AG04449 (cell line): ENCODE data around the gene ARFGAP1.

Experiments used
- CTCF ChIA-PET: fragments of 350-600 bp; formaldehyde crosslinking; extraction: SDS; loops from one replicate; lab custom pipeline; 2021; ENCODE audit warnings: antibody characterized with exemption; lab: Yijun Ruan, JAX
- POLR2A ChIA-PET: fragments of 400-600, 350-600 bp; formaldehyde crosslinking; extraction: SDS; loops from one replicate; lab custom pipeline; 2020; ENCODE audit warnings: antibody characterized with exemption, inconsistent platforms; lab: Yijun Ruan, JAX
- DNase-seq: peaks from one replicate; pipeline ENCODE4 v3.0.0-alpha.2; 2010; ENCODE audit warnings: low read depth, low spot score
- H3K4me3 ChIP-seq: 2 replicates; pipeline ENCODE4 v1.5.1; 2011; ENCODE audit warnings: low read depth, mild to moderate bottlenecking, control low read depth, low read length
- TF ChIP-seq, protein P1 (sequence below): IDR thresholded peaks from one replicate; pipeline ENCODE4 v1.5.1; 2011; ENCODE audit warnings: mild to moderate bottlenecking, moderate library complexity, low read length, control low read depth, inconsistent platforms; ENCODE audit not compliant: insufficient read depth; ENCODE audit errors: missing control alignments

ARFGAP1 gene

GRCh38 chr20:63277466-63278272, 5.1 kb downstream of the ARFGAP1 start:
- no peak overlapping the region for H3K4me3 ChIP-seq
- ChIA-PET POLR2A (interaction anchor here (1.5 kb wide), 1 partner anchor 9 kb away, joined by 5 read pairs; no protein-coding TSS in a partner anchor), CTCF (interaction anchor here (0.9 to 16.0 kb wide), 4 partner anchors 14 to 104 kb away, joined by 3 to 142 read pairs (median 4); no protein-coding TSS in a partner anchor)
- TF ChIP-seq, protein P1, sequence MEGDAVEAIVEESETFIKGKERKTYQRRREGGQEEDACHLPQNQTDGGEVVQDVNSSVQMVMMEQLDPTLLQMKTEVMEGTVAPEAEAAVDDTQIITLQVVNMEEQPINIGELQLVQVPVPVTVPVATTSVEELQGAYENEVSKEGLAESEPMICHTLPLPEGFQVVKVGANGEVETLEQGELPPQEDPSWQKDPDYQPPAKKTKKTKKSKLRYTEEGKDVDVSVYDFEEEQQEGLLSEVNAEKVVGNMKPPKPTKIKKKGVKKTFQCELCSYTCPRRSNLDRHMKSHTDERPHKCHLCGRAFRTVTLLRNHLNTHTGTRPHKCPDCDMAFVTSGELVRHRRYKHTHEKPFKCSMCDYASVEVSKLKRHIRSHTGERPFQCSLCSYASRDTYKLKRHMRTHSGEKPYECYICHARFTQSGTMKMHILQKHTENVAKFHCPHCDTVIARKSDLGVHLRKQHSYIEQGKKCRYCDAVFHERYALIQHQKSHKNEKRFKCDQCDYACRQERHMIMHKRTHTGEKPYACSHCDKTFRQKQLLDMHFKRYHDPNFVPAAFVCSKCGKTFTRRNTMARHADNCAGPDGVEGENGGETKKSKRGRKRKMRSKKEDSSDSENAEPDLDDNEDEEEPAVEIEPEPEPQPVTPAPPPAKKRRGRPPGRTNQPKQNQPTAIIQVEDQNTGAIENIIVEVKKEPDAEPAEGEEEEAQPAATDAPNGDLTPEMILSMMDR, result no peak
- DNase-seq, result no peak

DNA sequence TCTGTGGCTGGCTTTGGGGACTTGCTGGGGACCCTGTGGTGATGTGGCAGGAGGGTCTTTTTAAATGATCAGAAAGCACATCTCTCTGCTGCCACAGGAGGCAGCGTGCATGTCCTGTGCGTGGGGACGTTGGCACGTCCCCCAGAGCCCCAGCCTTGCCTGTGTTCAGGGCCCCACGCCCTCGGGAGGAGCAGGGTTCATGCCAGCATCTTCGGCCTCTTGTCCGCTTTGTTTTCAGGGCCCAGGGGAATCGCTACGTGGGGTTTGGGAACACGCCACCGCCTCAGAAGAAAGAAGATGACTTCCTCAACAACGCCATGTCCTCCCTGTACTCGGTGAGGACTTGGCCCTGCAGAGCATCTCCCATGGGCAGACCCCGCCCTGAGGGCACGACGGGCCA, 6.0 kb downstream of the ARFGAP1 start:
- ChIA-PET POLR2A (no interaction called here), CTCF (interaction anchor here (1.3 to 16.0 kb wide), 2 partner anchors 10 to 54 kb away, joined by 3 to 142 read pairs; no protein-coding TSS in a partner anchor)
- no peak for DNase-seq
- H3K4me3 ChIP-seq, result no peak overlapping the region
- TF ChIP-seq, protein P1, result no peak

GRCh38 chr20:63279931-63280330, 7.3 kb downstream of the ARFGAP1 start:
- ChIA-PET POLR2A (no interaction called here), CTCF (interaction anchor here (0.8 to 16.0 kb wide), 6 partner anchors 8 to 62 kb away, joined by 3 to 142 read pairs (median 8); partner anchors contain the start of genes ARFGAP1 and COL20A1)
- DNase-seq, result no peak
- TF ChIP-seq, protein P1, result no peak
- H3K4me3 ChIP-seq, result no peak overlapping the region

DNA sequence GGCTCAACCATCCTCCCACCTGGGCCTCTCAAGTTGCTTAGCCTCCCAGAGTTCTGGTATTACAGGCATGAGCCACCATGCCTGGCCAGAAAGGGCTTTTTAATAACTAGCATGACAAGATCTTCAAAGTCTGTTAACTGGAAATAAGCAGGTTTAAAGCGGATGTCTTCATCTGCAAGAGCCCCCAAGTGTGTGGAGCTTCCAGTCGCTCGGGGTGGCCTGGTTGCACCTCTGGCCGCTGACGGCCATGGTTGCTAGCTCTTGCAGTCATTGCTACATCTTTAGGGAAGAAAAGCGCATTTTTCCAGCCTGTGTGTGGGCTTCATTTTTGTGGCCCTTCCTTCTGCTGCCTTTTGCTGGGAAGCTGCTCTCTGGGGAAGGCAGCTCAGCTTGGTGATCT, 7.8 kb downstream of the ARFGAP1 start:
- DNase-seq, result no peak
- ChIA-PET POLR2A (no interaction called here), CTCF (interaction anchor here (0.8 to 16.0 kb wide), 7 partner anchors 8 to 62 kb away, joined by 3 to 142 read pairs (median 7); partner anchors contain the start of genes ARFGAP1 and COL20A1)
- TF ChIP-seq, protein P1, result no peak
- no peak overlapping the region for H3K4me3 ChIP-seq

DNA sequence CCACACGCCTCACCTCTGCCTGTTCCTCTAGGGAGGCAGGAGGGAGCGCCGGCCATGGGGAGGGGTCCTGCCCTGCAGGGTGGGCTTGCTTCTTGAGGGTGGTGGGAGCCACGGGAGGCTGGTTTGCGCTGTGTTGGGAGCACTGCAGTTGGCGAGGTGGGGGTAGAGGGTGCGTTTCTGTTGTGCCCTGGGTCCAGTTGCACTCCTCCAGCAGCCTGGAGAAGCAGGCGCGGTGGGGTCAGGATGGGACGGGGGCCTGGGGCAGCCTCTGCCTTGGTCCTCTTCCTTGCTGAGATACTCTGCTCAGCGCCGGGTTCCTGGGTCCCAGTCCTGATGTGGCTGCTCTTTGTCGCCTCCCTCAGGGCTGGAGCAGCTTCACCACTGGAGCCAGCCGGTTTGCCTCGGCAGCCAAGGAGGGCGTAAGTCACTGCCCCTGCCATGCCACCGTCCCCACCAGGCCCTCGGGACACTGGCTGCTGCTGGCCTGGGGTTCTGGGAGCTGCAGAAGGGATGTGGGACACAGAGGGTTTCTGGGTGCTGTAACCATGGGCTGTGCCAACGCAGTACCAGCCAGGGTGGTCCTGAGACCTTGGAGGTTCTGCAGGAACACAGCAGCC, 8.4 kb downstream of the ARFGAP1 start:
- H3K4me3 ChIP-seq, result no peak overlapping the region
- CTCF ChIA-PET, result interaction anchor here (1.3 to 16.0 kb wide), 5 partner anchors 9 to 57 kb away, joined by 3 to 142 read pairs (median 8); partner anchors contain the start of genes ARFGAP1 and COL20A1
- POLR2A ChIA-PET, result no interaction called here
- TF ChIP-seq, protein P1, result peak; percentile 32
- no peak for DNase-seq
